ENCODE data around the gene ARID5A.

DNA sequence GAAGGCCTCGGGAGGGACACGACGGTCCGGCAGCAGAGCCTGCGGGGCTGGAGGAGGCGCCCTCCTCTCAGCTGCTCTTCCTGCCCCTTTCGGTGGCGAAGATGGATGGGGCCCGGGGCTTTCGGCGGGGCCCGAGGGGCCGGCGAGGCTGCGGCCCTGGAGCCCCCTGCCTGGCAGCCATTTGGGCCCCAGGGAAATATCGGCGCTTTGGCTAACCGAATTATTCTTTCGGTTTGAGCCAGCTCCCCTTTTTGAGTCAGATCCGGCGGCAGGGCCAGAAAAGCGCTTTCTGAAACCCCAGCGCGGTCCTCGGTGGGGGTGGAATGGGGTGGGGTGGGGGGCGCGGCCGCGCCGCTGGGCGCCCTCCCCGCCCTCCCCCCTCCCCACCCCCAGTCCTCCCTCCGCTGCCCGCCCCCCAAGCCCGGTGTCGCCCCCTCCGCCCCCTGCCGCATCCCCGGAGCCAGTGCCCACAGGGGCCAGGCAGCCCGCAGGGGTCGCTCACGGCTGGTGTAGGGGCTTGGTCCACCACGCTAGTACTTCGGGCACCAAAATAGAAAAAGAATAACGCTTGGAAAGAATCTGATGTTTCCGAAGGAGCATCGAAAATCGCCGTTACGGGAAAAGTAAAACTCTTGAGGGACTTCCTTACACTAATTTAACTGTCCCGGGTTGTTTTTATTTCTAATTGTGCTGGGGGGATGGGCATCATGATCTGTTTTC is 9.1 kb upstream of the ARID5A start:
- TF ChIP-seq POLR2AphosphoS5 (IDR thresholded peaks at IDR 0.05; ENCODE audit: low read depth) (no peak), EZH2 (IDR thresholded peaks at IDR 0.05; ENCODE audit: low read depth, unreplicated experiment) (no peak), ZNF331 (CRISPR knock-in tag; IDR thresholded peaks at IDR 0.05; ENCODE audit: low read depth) (no peak), EZH2phosphoT487 (IDR thresholded peaks at IDR 0.05; ENCODE audit: unreplicated experiment) (no peak), CREB1 (CRISPR knock-in tag; IDR thresholded peaks at IDR 0.05; ENCODE audit: low read depth) (no peak), JUNB (IDR thresholded peaks at IDR 0.05; ENCODE audit: unreplicated experiment) (no peak), STAT1 (IDR thresholded peaks at IDR 0.05; ENCODE audit: unreplicated experiment) (no peak), ZNF114 (CRISPR knock-in tag; IDR thresholded peaks at IDR 0.05) (no peak), NANOG (IDR thresholded peaks at IDR 0.05; ENCODE audit: borderline replicate concordance) (no peak)
- TF ChIP-seq, protein P1, sequence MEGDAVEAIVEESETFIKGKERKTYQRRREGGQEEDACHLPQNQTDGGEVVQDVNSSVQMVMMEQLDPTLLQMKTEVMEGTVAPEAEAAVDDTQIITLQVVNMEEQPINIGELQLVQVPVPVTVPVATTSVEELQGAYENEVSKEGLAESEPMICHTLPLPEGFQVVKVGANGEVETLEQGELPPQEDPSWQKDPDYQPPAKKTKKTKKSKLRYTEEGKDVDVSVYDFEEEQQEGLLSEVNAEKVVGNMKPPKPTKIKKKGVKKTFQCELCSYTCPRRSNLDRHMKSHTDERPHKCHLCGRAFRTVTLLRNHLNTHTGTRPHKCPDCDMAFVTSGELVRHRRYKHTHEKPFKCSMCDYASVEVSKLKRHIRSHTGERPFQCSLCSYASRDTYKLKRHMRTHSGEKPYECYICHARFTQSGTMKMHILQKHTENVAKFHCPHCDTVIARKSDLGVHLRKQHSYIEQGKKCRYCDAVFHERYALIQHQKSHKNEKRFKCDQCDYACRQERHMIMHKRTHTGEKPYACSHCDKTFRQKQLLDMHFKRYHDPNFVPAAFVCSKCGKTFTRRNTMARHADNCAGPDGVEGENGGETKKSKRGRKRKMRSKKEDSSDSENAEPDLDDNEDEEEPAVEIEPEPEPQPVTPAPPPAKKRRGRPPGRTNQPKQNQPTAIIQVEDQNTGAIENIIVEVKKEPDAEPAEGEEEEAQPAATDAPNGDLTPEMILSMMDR (conservative IDR thresholded peaks at IDR 0.05; ENCODE audit: low read depth in 2 of 2) = peak; percentile 25 to 69; a peak in 2 of 4 replicates
- TF ChIP-seq, protein P2, sequence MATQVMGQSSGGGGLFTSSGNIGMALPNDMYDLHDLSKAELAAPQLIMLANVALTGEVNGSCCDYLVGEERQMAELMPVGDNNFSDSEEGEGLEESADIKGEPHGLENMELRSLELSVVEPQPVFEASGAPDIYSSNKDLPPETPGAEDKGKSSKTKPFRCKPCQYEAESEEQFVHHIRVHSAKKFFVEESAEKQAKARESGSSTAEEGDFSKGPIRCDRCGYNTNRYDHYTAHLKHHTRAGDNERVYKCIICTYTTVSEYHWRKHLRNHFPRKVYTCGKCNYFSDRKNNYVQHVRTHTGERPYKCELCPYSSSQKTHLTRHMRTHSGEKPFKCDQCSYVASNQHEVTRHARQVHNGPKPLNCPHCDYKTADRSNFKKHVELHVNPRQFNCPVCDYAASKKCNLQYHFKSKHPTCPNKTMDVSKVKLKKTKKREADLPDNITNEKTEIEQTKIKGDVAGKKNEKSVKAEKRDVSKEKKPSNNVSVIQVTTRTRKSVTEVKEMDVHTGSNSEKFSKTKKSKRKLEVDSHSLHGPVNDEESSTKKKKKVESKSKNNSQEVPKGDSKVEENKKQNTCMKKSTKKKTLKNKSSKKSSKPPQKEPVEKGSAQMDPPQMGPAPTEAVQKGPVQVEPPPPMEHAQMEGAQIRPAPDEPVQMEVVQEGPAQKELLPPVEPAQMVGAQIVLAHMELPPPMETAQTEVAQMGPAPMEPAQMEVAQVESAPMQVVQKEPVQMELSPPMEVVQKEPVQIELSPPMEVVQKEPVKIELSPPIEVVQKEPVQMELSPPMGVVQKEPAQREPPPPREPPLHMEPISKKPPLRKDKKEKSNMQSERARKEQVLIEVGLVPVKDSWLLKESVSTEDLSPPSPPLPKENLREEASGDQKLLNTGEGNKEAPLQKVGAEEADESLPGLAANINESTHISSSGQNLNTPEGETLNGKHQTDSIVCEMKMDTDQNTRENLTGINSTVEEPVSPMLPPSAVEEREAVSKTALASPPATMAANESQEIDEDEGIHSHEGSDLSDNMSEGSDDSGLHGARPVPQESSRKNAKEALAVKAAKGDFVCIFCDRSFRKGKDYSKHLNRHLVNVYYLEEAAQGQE (IDR thresholded peaks at IDR 0.05; ENCODE audit: unreplicated experiment) = no peak
- TF ChIP-seq, protein P3, sequence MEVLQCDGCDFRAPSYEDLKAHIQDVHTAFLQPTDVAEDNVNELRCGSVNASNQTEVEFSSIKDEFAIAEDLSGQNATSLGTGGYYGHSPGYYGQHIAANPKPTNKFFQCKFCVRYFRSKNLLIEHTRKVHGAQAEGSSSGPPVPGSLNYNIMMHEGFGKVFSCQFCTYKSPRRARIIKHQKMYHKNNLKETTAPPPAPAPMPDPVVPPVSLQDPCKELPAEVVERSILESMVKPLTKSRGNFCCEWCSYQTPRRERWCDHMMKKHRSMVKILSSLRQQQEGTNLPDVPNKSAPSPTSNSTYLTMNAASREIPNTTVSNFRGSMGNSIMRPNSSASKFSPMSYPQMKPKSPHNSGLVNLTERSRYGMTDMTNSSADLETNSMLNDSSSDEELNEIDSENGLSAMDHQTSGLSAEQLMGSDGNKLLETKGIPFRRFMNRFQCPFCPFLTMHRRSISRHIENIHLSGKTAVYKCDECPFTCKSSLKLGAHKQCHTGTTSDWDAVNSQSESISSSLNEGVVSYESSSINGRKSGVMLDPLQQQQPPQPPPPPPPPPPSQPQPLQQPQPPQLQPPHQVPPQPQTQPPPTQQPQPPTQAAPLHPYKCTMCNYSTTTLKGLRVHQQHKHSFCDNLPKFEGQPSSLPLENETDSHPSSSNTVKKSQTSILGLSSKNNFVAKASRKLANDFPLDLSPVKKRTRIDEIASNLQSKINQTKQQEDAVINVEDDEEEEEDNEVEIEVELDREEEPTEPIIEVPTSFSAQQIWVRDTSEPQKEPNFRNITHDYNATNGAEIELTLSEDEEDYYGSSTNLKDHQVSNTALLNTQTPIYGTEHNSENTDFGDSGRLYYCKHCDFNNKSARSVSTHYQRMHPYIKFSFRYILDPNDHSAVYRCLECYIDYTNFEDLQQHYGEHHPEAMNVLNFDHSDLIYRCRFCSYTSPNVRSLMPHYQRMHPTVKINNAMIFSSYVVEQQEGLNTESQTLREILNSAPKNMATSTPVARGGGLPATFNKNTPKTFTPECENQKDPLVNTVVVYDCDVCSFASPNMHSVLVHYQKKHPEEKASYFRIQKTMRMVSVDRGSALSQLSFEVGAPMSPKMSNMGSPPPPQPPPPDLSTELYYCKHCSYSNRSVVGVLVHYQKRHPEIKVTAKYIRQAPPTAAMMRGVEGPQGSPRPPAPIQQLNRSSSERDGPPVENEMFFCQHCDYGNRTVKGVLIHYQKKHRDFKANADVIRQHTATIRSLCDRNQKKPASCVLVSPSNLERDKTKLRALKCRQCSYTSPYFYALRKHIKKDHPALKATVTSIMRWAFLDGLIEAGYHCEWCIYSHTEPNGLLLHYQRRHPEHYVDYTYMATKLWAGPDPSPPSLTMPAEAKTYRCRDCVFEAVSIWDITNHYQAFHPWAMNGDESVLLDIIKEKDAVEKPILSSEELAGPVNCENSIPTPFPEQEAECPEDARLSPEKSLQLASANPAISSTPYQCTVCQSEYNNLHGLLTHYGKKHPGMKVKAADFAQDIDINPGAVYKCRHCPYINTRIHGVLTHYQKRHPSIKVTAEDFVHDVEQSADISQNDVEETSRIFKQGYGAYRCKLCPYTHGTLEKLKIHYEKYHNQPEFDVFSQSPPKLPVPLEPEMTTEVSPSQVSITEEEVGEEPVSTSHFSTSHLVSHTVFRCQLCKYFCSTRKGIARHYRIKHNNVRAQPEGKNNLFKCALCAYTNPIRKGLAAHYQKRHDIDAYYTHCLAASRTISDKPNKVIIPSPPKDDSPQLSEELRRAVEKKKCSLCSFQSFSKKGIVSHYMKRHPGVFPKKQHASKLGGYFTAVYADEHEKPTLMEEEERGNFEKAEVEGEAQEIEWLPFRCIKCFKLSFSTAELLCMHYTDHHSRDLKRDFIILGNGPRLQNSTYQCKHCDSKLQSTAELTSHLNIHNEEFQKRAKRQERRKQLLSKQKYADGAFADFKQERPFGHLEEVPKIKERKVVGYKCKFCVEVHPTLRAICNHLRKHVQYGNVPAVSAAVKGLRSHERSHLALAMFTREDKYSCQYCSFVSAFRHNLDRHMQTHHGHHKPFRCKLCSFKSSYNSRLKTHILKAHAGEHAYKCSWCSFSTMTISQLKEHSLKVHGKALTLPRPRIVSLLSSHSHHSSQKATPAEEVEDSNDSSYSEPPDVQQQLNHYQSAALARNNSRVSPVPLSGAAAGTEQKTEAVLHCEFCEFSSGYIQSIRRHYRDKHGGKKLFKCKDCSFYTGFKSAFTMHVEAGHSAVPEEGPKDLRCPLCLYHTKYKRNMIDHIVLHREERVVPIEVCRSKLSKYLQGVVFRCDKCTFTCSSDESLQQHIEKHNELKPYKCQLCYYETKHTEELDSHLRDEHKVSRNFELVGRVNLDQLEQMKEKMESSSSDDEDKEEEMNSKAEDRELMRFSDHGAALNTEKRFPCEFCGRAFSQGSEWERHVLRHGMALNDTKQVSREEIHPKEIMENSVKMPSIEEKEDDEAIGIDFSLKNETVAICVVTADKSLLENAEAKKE (CRISPR knock-in tag; IDR thresholded peaks at IDR 0.05) = no peak
- TF ChIP-seq, protein P4, sequence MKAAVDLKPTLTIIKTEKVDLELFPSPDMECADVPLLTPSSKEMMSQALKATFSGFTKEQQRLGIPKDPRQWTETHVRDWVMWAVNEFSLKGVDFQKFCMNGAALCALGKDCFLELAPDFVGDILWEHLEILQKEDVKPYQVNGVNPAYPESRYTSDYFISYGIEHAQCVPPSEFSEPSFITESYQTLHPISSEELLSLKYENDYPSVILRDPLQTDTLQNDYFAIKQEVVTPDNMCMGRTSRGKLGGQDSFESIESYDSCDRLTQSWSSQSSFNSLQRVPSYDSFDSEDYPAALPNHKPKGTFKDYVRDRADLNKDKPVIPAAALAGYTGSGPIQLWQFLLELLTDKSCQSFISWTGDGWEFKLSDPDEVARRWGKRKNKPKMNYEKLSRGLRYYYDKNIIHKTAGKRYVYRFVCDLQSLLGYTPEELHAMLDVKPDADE (IDR thresholded peaks at IDR 0.05) = no peak
